ENCODE results near the gene IRX3. TPM values are rescaled to one million over a fixed set of nuclear protein-coding genes. Genes with fewer than 3 reads are reported as not detected.
A peak's percentile ranks its signal among the peaks of the same experiment; 100 is the strongest.

IRX3 gene
- total RNA-seq (10 to 100 TPM in 2 of 5 donors, 1 to 10 TPM in 1, under 1 TPM in 1, not detected in 1; 0.58 to 42.4 (median 7.6) TPM), polyA plus RNA-seq (10 to 100 TPM; 11.2 to 22.6 (median 15.7) TPM)
- long read RNA-seq, donor 1 = 0 reads
- long read RNA-seq, donor 2, partial matches to known transcripts = 0 of 1 reads
- long read RNA-seq, donor 2, other reads (novel, unspliced or antisense) = 0 of 1 reads
- long read RNA-seq, donor 3, partial matches to known transcripts = 0 of 1 reads
- long read RNA-seq, donor 3, other reads (novel, unspliced or antisense) = 0 of 1 reads
- long read RNA-seq, donor 4 = 0 reads
- long read RNA-seq, donor 5, partial matches to known transcripts = 0 of 4 reads
- long read RNA-seq, donor 5, other reads (novel, unspliced or antisense) = 0 of 4 reads
- long read RNA-seq, donor 6 = 0 reads
- long read RNA-seq, donor 7 = 0 reads
- long read RNA-seq, donor 8, partial matches to known transcripts = 0 of 1 reads
- long read RNA-seq, donor 8, other reads (novel, unspliced or antisense) = 0 of 1 reads
- long read RNA-seq, donor 9, partial matches to known transcripts = 0 of 1 reads
- long read RNA-seq, donor 9, other reads (novel, unspliced or antisense) = 0 of 1 reads
- long read RNA-seq, donor 10 = 0 reads

- Histone ChIP-seq H3K4me1 (peaks cover 45 to 83% (median 65%) of the 10 kb centered on the region in 4 donors), H3K27me3 (peaks cover 23 to 100% (median 98%) of the 10 kb centered on the region in 3 donors), H3K36me3 (no peaks in the 10 kb centered on the region), H3K27ac (peak within 1 kb of the TSS; percentile 86 to 90 (median 88)), H3K4me3 (peak within 1 kb of the TSS; percentile 58 to 75 (median 66)), H3K9me3 (no peaks in the 10 kb centered on the region)
- intact Hi-C loops (cut with DNase I; ENCODE audit: low total_unique reads) = loop anchor here (10.0 kb wide), 1 partner anchor 648 kb away; the partner anchor contains the start of gene IRX5
- DNase-seq = peak; percentile 88
- WGBS, 5 donors = 0 to 1% (median 1%) methylated on average over 54 to 67 of the region's 67 CpGs
- TF ChIP-seq CTCF (IDR thresholded peaks at IDR 0.05) (peak in 1 of 7 experiments; percentile 10), EP300 (IDR thresholded peaks at IDR 0.05) (no peak), POLR2AphosphoS5 (IDR thresholded peaks at IDR 0.05) (peak in 2 of 3 donors; percentile 62 to 85), POLR2A (IDR thresholded peaks at IDR 0.05) (peak in 2 of 4 donors; percentile 23 to 86)
Observed at GRCh38 chr16:54286366-54287130, at the start of gene IRX3. IRX3 (minus strand) TSS chr16:54286787; CDS start chr16:54286050, 737 bp downstream.

GRCh38 chr16:54335230-54335629 lies 48.6 kb upstream of the IRX3 start:
- intact Hi-C loops (cut with DNase I; ENCODE audit: low total_unique reads) = no loop called here
- H3K4me3 ChIP-seq = no peak overlapping the region
- H3K36me3 ChIP-seq = no peaks in the 10 kb centered on the region
- H3K27ac ChIP-seq = no peak overlapping the region
- peaks cover 0 to 17% (median 0%) of the 10 kb centered on the region in 3 donors for H3K27me3 ChIP-seq
- H3K9me3 ChIP-seq = no peaks in the 10 kb centered on the region
- H3K4me1 ChIP-seq = no peaks in the 10 kb centered on the region
- WGBS, 5 donors = 67 to 87% (median 82%) methylated on average over 3 of the region's 3 CpGs
- no peak for DNase-seq
- no peak for TF ChIP-seq EP300 (IDR thresholded peaks at IDR 0.05)
- TF ChIP-seq POLR2AphosphoS5 (IDR thresholded peaks at IDR 0.05) = no peak
- no peak for TF ChIP-seq POLR2A (IDR thresholded peaks at IDR 0.05)
- no peak for TF ChIP-seq CTCF (IDR thresholded peaks at IDR 0.05)

- no peak for DNase-seq
- WGBS, 5 donors = 84 to 96% (median 90%) methylated on average over 2 of the region's 2 CpGs
- TF ChIP-seq POLR2A (IDR thresholded peaks at IDR 0.05) = no peak
Observed at GRCh38 chr16:54334208-54334607, 47.6 kb upstream of the IRX3 start.

GRCh38 chr16:54331241-54332002 lies 44.8 kb upstream of the IRX3 start:
- TF ChIP-seq EP300 (IDR thresholded peaks at IDR 0.05) (no peak), POLR2A (IDR thresholded peaks at IDR 0.05) (no peak), CTCF (IDR thresholded peaks at IDR 0.05) (no peak), POLR2AphosphoS5 (IDR thresholded peaks at IDR 0.05) (no peak)
- H3K9me3 ChIP-seq = no peaks in the 10 kb centered on the region
- peaks cover 0 to 4% (median 0%) of the 10 kb centered on the region in 3 donors for H3K27me3 ChIP-seq
- no peaks in the 10 kb centered on the region for H3K36me3 ChIP-seq
- intact Hi-C loops (cut with DNase I; ENCODE audit: low total_unique reads) = no loop called here
- H3K27ac ChIP-seq = no peak overlapping the region
- 68 to 77% (median 71%) methylated on average over 7 of the region's 7 CpGs for WGBS, 5 donors
- H3K4me1 ChIP-seq = no peaks in the 10 kb centered on the region
- no peak overlapping the region for H3K4me3 ChIP-seq
- DNase-seq = no peak

More at GRCh38 chr16:54334208-54334607, 47.6 kb upstream of the IRX3 start:
- Histone ChIP-seq H3K27ac (no peak overlapping the region), H3K4me3 (no peak overlapping the region), H3K9me3 (no peaks in the 10 kb centered on the region), H3K4me1 (no peaks in the 10 kb centered on the region), H3K36me3 (no peaks in the 10 kb centered on the region), H3K27me3 (peaks cover 0 to 8% (median 0%) of the 10 kb centered on the region in 3 donors)
- intact Hi-C loops (cut with DNase I; ENCODE audit: low total_unique reads) = no loop called here

All from stomach (tissue), 19 donors.